ENCODE results near the gene TUBD1. TPM values are rescaled to one million over a fixed set of nuclear protein-coding genes. Genes with fewer than 3 reads are reported as not detected.

The TUBD1 gene
- total RNA-seq, 1 donor from 2014 or later, result 9.0 TPM

DNA sequence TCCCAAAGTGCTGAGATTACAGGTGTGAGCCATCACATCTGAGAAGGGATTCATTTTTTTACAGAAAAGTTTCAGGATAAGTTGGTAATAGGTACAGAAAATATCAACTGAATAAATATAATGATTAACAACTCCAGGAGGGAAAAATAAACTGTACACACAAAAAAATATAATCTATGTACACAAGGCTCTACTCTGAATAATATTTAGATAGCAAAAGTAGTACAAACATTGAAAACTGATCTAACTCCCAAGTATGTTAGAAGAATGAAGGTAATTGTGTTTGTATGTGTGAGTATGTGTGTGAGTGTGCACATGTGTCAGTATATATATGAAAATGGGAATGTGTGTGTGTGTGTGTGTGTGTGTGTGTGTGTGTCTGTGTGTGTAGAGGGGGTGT, 20.4 kb downstream of the TUBD1 start:
- no peaks in the 10 kb centered on the region for H3K4me1 Mint-ChIP-seq (ENCODE audit: low read depth, unreplicated experiment)
- Histone ChIP-seq H3K36me3 (ENCODE audit: insufficient read depth, low read length) (no peaks in the 10 kb centered on the region), H3K4me3 (ENCODE audit: insufficient read depth, low read depth, low read length) (no peak overlapping the region), H3K9ac (ENCODE audit: low read length) (no peak overlapping the region), H3K27me3 (ENCODE audit: insufficient read depth, low read length) (no peaks in the 10 kb centered on the region), H3K4me2 (ENCODE audit: low read length) (no peak overlapping the region), H3K9me3 (ENCODE audit: insufficient read depth, low read depth, low read length) (no peaks in the 10 kb centered on the region), H3K27ac (ENCODE audit: low read depth, low read length) (no peak overlapping the region), H2AFZ (ENCODE audit: low read depth, low read length) (no peak overlapping the region), H3K79me2 (ENCODE audit: insufficient read depth, low read length) (no peaks in the 10 kb centered on the region), H4K20me1 (ENCODE audit: insufficient read depth, low read length) (no peaks in the 10 kb centered on the region), H3K4me1 (ENCODE audit: insufficient read depth, low read length) (no peaks in the 10 kb centered on the region)
- H3K36me3 Mint-ChIP-seq (ENCODE audit: low read depth, unreplicated experiment), result peaks cover 8% of the 10 kb centered on the region
- H3K27me3 Mint-ChIP-seq (ENCODE audit: low read depth, unreplicated experiment), result no peaks in the 10 kb centered on the region
- FAIRE-seq, result no peak
- H3K27ac Mint-ChIP-seq (ENCODE audit: unreplicated experiment), result no peak overlapping the region
- no peak for TF ChIP-seq EZH2 (IDR thresholded peaks at IDR 0.05; ENCODE audit: insufficient read depth, low read length)
- TF ChIP-seq, protein P1, sequence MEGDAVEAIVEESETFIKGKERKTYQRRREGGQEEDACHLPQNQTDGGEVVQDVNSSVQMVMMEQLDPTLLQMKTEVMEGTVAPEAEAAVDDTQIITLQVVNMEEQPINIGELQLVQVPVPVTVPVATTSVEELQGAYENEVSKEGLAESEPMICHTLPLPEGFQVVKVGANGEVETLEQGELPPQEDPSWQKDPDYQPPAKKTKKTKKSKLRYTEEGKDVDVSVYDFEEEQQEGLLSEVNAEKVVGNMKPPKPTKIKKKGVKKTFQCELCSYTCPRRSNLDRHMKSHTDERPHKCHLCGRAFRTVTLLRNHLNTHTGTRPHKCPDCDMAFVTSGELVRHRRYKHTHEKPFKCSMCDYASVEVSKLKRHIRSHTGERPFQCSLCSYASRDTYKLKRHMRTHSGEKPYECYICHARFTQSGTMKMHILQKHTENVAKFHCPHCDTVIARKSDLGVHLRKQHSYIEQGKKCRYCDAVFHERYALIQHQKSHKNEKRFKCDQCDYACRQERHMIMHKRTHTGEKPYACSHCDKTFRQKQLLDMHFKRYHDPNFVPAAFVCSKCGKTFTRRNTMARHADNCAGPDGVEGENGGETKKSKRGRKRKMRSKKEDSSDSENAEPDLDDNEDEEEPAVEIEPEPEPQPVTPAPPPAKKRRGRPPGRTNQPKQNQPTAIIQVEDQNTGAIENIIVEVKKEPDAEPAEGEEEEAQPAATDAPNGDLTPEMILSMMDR (IDR thresholded peaks at IDR 0.05; ENCODE audit: insufficient read depth, low read depth, low read length), result no peak
- no peak for DNase-seq (ENCODE audit: low read depth)
- H3K9me3 Mint-ChIP-seq (ENCODE audit: unreplicated experiment), result no peaks in the 10 kb centered on the region
- H3K4me3 Mint-ChIP-seq (ENCODE audit: unreplicated experiment), result no peak overlapping the region

DNA sequence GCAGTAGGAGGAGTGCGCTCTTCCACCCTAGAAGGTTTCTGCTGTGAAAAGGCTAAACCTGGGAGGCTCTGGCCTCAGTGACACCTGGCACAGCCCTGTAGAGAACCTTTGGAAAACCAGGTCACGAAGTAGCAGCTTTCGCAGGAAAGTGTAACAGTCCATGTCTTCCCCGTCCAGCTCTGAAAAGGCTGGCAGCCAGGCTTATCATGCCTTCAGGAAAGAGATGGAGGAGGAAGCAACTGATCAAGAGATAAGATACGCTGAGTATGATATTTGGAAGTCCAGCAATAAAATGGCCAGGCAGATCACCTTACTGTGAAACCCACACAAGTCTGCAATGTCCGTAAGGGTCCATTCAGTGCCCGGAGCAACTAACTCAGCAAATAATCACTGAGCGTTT, 22.3 kb downstream of the TUBD1 start:
- Histone ChIP-seq H3K36me3 (ENCODE audit: insufficient read depth, low read length) (no peaks in the 10 kb centered on the region), H4K20me1 (ENCODE audit: insufficient read depth, low read length) (no peaks in the 10 kb centered on the region), H3K4me2 (ENCODE audit: low read length) (no peak overlapping the region), H3K4me3 (ENCODE audit: insufficient read depth, low read depth, low read length) (no peak overlapping the region), H3K79me2 (ENCODE audit: insufficient read depth, low read length) (no peaks in the 10 kb centered on the region), H2AFZ (ENCODE audit: low read depth, low read length) (no peak overlapping the region), H3K27ac (ENCODE audit: low read depth, low read length) (no peak overlapping the region), H3K4me1 (ENCODE audit: insufficient read depth, low read length) (no peaks in the 10 kb centered on the region), H3K9me3 (ENCODE audit: insufficient read depth, low read depth, low read length) (no peaks in the 10 kb centered on the region), H3K9ac (ENCODE audit: low read length) (no peak overlapping the region), H3K27me3 (ENCODE audit: insufficient read depth, low read length) (no peaks in the 10 kb centered on the region)
- H3K27me3 Mint-ChIP-seq (ENCODE audit: low read depth, unreplicated experiment), result no peaks in the 10 kb centered on the region
- no peak overlapping the region for H3K4me3 Mint-ChIP-seq (ENCODE audit: unreplicated experiment)
- no peaks in the 10 kb centered on the region for H3K9me3 Mint-ChIP-seq (ENCODE audit: unreplicated experiment)
- FAIRE-seq (no peak), DNase-seq (ENCODE audit: low read depth) (no peak)
- no peak overlapping the region for H3K27ac Mint-ChIP-seq (ENCODE audit: unreplicated experiment)
- no peak for TF ChIP-seq EZH2 (IDR thresholded peaks at IDR 0.05; ENCODE audit: insufficient read depth, low read length)
- TF ChIP-seq, protein P1 (IDR thresholded peaks at IDR 0.05; ENCODE audit: insufficient read depth, low read depth, low read length), result no peak
- peaks cover 6% of the 10 kb centered on the region for H3K36me3 Mint-ChIP-seq (ENCODE audit: low read depth, unreplicated experiment)
- no peaks in the 10 kb centered on the region for H3K4me1 Mint-ChIP-seq (ENCODE audit: low read depth, unreplicated experiment)

DNA sequence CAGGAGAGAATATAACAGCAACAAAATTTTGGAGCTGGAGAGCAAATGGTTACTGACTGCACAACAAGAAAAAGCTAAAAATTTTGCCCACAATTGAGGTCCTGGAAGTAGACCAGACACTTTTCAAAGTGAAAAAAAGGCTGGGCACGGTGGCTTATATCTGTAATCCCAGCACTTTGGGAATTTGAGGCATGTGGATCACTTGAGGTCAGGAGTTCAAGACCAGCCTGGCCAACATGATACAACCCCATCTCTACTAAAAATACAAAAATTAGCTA, 22.9 kb downstream of the TUBD1 start:
- no peak for DNase-seq (ENCODE audit: low read depth)
- Histone ChIP-seq H2AFZ (ENCODE audit: low read depth, low read length) (no peak overlapping the region), H3K36me3 (ENCODE audit: insufficient read depth, low read length) (no peaks in the 10 kb centered on the region), H3K4me2 (ENCODE audit: low read length) (no peak overlapping the region), H3K9ac (ENCODE audit: low read length) (no peak overlapping the region), H3K79me2 (ENCODE audit: insufficient read depth, low read length) (no peaks in the 10 kb centered on the region), H3K9me3 (ENCODE audit: insufficient read depth, low read depth, low read length) (no peaks in the 10 kb centered on the region), H3K4me3 (ENCODE audit: insufficient read depth, low read depth, low read length) (no peak overlapping the region), H3K27ac (ENCODE audit: low read depth, low read length) (no peak overlapping the region), H4K20me1 (ENCODE audit: insufficient read depth, low read length) (no peaks in the 10 kb centered on the region), H3K4me1 (ENCODE audit: insufficient read depth, low read length) (no peaks in the 10 kb centered on the region), H3K27me3 (ENCODE audit: insufficient read depth, low read length) (no peaks in the 10 kb centered on the region)
- Mint-ChIP-seq H3K4me1 (ENCODE audit: low read depth, unreplicated experiment) (no peaks in the 10 kb centered on the region), H3K27me3 (ENCODE audit: low read depth, unreplicated experiment) (no peaks in the 10 kb centered on the region), H3K9me3 (ENCODE audit: unreplicated experiment) (no peaks in the 10 kb centered on the region), H3K27ac (ENCODE audit: unreplicated experiment) (no peak overlapping the region), H3K4me3 (ENCODE audit: unreplicated experiment) (no peak overlapping the region), H3K36me3 (ENCODE audit: low read depth, unreplicated experiment) (peaks cover 6% of the 10 kb centered on the region)
- FAIRE-seq, result no peak
- no peak for TF ChIP-seq EZH2 (IDR thresholded peaks at IDR 0.05; ENCODE audit: insufficient read depth, low read length)
- TF ChIP-seq, protein P1 (IDR thresholded peaks at IDR 0.05; ENCODE audit: insufficient read depth, low read depth, low read length), result no peak
